ENCODE results near the gene PRRT4.

DNA sequence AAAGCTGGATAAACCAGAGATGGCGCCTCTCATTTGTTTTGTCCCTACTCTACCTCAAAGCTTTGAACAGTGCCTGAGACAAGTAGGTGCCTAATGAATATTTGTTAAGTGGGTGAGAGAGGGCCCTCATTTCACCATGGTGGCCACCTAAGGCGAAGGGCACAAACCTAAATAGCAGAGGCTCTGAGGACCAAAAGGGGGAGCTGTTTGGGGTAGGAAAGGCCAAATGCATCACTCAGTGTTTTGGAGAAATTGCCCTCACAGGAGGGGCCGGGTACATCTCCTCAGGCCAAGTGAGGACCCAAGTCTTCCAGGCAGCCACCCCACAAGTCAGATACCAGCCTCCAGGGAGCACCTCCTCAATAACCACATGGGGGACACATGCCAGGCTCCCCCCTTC lies 34.3 kb upstream of the PRRT4 start:
- TF ChIP-seq CTCF (IDR thresholded peaks at IDR 0.05) (no peak), POLR2A (IDR thresholded peaks at IDR 0.05) (no peak)
